Stimulated activated CD4-positive, alpha-beta T cell treated with anti-CD3 and anti-CD28 coated beads, Interleukin-1b, Interleukin-23, amount 100 ng/mL, for 1 hour (primary cell): Measurements from ENCODE around the gene LYPD3.

ENCODE experiments used
- DNase-seq, 2 donors: peaks; one replicate each; pipeline ENCODE4 v3.0.0-alpha.2; 2020; ENCODE audit warnings: low read depth in 2 of 2

Gene LYPD3

DNA sequence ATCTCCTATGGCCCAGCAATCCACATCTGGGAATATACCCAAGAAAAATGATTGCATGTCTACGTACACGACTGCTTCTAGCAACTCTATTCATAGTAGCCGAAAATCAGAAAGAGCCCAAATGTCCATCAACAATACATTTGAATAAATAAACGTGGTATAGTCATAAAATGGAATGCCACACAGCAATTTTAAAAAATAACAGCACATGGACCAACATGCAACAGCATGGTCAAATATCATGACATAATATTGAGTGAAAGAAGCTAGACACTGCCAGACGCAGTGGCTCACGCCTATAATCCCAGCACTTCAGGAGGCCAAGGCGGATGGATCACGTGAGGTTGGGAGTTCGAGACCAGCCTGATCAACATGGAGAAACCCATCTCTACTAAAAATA lies 34.4 kb downstream of the LYPD3 start:
- no peak for DNase-seq

- DNase-seq = no peak
Measured at GRCh38 chr19:43430142-43430710, 35.2 kb downstream of the LYPD3 start.

DNA sequence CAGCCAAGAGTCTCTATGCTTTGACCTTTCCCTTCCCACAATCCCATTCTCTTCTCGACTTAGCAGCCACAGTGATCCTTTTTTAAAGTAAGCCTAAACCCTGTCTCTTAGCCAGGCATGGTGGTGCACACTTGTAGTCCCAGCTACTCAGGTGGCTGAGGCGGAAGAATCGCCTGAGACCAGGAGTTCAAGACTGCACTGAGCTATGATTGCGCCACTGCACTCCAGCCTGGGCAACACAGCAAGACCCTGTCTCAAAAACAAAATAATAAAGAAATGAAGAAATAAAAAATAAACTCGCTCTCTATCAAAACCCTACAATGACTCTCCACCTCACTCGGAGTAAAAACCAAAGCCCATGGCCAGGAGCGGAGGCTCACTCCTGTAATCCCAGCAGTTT lies 36.0 kb downstream of the LYPD3 start:
- no peak for DNase-seq

GRCh38 chr19:43425567-43426392 lies 39.6 kb downstream of the LYPD3 start:
- no peak for DNase-seq

- DNase-seq = no peak
Measured at GRCh38 chr19:43423779-43424178, 41.6 kb downstream of the LYPD3 start.

GRCh38 chr19:43422689-43423066 lies 42.7 kb downstream of the LYPD3 start:
- DNase-seq = no peak

- no peak for DNase-seq
Measured at GRCh38 chr19:43422000-43422688, 43.3 kb downstream of the LYPD3 start.

DNA sequence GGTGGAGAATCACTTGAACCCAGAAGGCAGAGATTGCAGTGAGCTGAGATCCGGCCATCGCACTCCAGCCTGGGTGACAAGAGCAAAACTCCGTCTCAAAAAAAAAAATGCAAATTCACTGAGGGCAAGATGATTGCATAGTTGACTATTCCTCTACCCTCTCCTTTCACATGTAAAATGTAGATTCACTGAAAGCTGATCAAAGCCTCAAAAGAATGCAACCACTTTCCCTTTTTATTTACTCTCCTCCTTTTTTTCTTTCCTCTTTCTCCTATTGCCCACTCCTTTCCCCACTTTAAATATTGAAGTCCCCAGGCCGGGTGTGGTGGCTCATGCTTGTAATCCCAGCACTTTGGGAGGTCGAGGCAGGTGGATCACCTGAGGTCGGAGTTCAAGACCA lies 44.5 kb downstream of the LYPD3 start:
- no peak for DNase-seq

- no peak for DNase-seq
Measured at GRCh38 chr19:43416951-43417623, 48.3 kb downstream of the LYPD3 start.

GRCh38 chr19:43414554-43414953 lies 50.9 kb downstream of the LYPD3 start, which contains the start of gene TEX101:
TEX101 (plus strand) TSS chr19:43414890; CDS start chr19:43415920, 1,030 bp downstream.
- DNase-seq = no peak

- no peak for DNase-seq
Measured at GRCh38 chr19:43412441-43412840, 53.0 kb downstream of the LYPD3 start.
